H54 (cell line): Measurements from ENCODE around the gene PLVAP.
A peak's percentile ranks its signal among the peaks of the same experiment; 100 is the strongest.

Experiments
- DNase-seq: peaks from one replicate; pipeline ENCODE4 v3.0.0; 2011; ENCODE audit warnings: low spot score, mixed read lengths; ENCODE audit not compliant: insufficient read length
- FAIRE-seq: peaks from 3 replicates; lab custom pipeline; 2011; peaks lifted over from hg19 to GRCh38; lab: Jason Lieb, UNC
- POLR2A ChIP-seq: IDR thresholded peaks from 2 replicates; pipeline ENCODE4 v1.6.1; 2011; ENCODE audit warnings: low read depth, mild to moderate bottlenecking, low read length

The PLVAP gene

GRCh38 chr19:17321655-17322489 lies 55.3 kb downstream of the PLVAP start:
- FAIRE-seq: no peak
- TF ChIP-seq POLR2A: no peak
- DNase-seq: no peak

- DNase-seq (no peak), FAIRE-seq (no peak)
- TF ChIP-seq POLR2A: no peak
These were observed 56.7 kb downstream of the PLVAP start for GRCh38 chr19:17320435-17320834.

DNA sequence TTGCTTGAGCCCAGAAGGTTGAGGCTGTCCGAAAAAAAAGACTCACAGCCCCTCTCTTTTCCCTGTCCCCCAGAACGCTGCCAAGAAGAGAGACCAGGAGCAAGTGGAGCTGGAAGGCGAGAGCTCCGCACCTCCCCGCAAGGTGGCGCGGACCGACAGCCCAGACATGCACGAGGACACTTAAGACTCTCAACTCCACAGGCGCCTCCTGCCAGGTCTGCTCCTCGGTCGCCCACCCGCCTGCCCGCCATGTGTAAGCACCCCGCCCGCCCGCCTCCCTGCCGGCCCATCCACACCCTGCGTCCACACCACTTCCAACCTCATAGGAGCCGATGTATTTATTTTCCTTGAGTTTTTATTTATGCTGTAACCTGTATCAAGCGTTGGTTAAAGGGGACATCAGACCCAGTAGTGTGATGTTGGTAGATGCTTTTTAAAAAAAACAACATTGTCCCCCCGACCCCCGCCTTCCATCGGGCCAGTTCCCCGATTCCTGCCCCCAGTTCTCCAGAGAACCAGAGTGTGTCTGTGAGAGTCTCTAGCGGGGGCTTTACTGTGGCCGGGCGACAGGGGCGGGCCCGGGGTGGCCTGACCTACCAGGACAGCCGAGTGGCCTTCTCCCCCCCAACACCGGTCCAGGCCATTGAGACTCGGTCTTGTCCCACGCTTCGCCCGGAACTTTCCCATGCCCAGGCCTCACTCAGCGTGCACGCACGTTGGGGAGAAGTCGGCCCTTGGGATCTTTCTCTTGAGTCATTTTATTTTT lies 57.5 kb downstream of the PLVAP start:
- DNase-seq: no peak
- FAIRE-seq: no peak
- no peak for TF ChIP-seq POLR2A

GRCh38 chr19:17318966-17319365 lies 58.2 kb downstream of the PLVAP start:
- FAIRE-seq (no peak), DNase-seq (no peak)
- TF ChIP-seq POLR2A: no peak

DNA sequence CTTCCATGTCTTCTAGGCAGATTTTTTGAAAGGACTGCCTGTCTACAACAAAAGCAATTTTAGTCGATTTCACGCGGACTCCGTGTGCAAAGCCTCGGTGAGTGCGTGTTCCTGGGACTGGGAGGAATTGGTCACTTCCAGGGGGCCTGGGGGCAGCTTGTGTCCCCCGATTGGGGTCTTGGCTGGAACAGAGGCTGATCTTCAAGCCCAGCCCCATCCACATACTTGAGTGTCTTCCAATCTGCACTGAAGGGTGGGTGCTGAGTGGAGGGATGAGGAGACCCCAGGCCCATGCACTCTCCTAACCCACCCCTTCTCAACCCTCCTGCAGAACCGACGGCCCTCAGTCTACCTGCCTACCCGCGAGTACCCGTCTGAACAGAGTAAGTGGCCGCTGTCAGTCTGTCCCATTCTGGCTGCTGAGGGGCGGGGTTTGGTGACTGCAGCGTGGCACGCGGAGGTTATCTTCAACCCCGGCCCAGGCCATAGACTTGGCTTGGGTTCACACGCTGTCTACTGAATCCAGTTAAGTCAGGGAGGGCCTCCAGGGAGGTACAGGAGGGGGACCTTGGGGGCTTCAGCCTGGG lies 63.0 kb downstream of the PLVAP start:
- no peak for TF ChIP-seq POLR2A
- DNase-seq (no peak), FAIRE-seq (no peak)

- TF ChIP-seq POLR2A: no peak
- DNase-seq: no peak
These were observed 64.7 kb downstream of the PLVAP start for GRCh38 chr19:17312189-17313113.

DNA sequence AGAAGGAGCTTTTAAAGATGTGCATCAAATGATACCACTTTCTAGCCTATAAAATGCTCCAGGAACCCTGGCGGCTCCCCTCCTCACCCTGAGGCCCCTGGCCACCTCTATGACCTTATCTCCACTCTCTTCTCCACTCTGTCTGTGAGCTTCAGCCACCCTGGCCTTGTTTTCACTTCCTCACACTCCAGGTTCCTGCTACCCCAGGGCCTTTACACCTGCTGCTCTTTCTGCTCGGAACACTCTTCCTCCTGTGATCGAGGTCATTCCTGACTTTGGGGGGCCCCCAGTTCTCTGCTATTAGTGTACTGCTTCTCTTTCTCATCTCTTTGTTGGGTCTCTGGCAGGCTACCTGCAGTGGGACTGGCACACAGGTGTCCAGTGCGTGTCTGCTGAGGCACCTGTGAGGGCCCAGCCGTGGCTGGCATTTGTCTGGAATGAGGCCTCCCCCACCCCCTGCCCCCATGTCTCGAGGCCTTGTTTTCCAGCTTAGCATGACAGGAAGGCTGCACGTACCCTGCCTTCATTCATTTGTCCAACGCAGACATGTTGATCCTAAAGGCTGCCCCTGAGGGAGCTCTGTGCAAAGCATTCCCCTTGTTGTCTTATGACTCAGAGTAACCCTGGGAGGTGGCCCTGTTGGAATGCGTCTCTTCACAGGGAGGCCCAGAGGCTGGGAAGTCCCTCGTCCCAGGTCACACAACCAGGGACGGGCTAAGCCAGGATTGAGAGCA lies 65.5 kb downstream of the PLVAP start:
- DNase-seq (peak; percentile 81), FAIRE-seq (peak; percentile 6)
- no peak for TF ChIP-seq POLR2A

More at GRCh38 chr19:17312189-17313113, 64.7 kb downstream of the PLVAP start:
- FAIRE-seq: no peak

- DNase-seq (no peak), FAIRE-seq (no peak)
- no peak for TF ChIP-seq POLR2A
These were observed 67.1 kb downstream of the PLVAP start for GRCh38 chr19:17309965-17310461.

DNA sequence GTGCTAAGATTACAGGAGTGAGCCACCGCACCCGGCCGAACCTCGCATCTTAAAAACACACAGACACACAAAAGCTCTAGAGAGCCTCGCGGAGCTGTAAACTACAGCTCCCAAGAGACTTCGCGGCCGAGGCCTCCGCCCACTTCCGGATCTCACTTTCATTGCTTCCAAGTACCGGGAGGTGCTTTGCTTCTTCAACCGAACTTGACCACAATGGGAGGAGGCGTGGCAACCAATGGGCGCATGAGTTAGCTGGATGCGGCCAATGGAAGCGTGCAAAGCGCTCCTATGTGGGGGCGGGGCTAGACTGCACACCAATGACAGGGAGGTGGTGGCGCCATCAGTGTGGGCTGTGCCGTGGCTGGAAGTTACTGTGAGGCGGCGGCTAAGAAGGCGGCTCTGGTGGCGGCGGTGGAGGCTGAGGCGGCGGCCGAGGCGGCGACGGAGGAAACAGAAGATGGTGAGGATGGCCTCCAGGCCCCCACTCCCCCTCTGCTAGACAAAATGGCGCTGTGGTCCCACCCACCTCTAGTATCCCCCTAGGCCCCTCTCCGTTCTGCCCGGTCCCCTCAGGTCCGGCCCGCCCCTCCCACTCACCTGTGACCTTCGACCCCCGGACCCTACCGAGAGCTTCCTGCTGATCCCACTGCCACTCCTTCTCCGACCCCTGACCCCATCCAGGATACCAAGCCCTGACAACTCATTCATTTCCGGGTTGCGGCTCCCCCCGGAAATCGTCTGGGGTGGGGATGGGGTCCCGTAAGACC lies 67.8 kb downstream of the PLVAP start, which contains the start of gene DDA1:
Gene DDA1 (plus strand): TSS at position 366 of the 767 bp plus-strand sequence. CDS start 92 bp downstream, at position 458.
- peak; percentile 36 for FAIRE-seq
- peak; percentile 66 for TF ChIP-seq POLR2A
- DNase-seq: peak; percentile 92

- no peak for TF ChIP-seq POLR2A
- DNase-seq (no peak), FAIRE-seq (no peak)
These were observed 69.2 kb downstream of the PLVAP start for GRCh38 chr19:17307876-17308377.

DNA sequence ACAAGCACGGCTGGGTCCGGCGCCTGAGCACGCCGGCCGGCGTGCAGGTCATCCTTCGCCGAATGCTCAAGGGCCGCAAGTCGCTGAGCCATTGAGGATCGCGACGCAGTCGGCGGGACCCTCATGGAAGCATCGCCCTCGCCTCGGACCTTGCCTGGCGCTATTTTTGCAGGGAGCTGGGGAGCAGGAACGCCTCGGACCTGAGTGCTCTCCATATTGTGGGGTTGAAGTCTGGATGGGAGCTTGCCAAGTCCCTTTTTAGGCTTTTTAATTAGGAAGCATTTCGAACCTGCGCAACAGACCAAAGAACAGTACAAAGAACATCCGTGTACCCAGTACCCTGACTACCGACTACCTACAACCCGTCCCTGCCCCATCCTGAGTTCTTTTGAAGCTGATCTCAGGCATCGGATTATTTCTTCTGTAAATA lies 70.8 kb downstream of the PLVAP start:
- no peak for DNase-seq
- TF ChIP-seq POLR2A: no peak
- no peak for FAIRE-seq
